DLD1 (cell line): Measurements from ENCODE around the gene ZNF644.
"Not testable (repeated sequence)": the region's sequence is repeated elsewhere in the genome, so short reads cannot be mapped to it uniquely, and the experiment has no call there.

ENCODE experiments used
- in situ Hi-C: cut with HindIII; loops from 2 replicates; pipeline ENCODE4 v1.10.0; 2017; ENCODE audit warnings: low sequenced_read_pairs

ZNF644 gene

DNA sequence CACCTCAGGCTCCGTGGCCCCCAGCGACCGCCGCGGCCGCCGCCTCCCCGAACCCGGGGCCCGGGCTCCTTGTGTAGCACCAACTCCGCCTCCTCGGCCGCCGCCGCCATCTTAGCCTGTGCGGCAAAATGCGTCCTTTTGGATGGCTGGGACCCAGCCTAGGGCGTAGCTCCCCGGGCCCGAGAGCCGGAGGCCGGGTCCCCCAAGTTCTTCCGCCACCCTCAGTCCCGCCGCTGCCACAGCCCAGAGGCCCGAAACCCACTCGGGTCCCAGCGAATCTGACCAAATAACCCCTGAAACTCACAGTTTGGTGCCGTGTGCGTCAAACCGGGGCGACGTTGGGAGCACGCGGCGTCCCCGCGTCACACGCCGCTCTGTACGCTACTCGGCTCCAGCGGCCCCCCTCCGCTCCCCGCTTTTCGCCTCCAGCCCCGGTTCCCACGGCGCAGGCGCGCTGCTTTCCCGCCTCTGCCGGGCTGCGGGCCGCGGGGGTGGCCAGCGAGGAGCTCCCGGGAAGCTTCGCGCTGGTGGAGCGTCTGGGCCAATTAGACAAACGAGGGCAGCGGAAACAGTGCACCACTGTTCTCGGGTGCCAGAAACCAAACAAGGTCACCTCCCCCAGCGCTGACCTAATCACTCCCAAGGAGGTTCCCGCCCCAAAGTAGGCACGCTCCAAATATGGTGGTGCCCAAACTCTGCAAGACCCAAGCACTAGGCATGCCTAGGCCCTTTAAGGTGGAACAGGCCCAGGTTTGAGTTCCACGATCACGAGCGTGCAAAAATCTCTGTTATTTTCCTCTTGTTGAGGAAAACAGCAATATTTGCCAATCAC lies at the start of gene ZNF644:
Gene ZNF644 (minus strand): TSS at position 350 of the 832 bp plus-strand sequence. CDS start 39,682 bp downstream, outside the sequence.
- in situ Hi-C loops: no loop called here

DNA sequence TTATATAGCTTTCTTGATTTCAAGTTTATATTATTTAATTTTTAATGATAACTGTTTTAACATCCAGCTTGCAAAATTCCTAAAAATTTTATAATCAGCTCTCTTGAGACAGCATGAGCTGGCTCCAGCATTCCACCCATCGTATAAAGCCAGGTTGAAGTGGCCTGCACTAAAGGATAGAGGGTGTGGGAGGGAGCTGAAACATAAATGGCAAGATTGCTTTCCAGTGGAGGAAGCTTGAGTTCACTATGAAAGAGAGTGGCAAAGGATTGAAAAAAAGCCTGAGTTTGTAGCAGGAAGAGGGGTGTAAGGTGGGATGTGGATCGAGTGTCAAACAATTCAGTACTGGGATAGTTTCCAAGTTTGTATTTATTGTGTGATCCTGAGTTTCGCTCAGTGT lies 48.5 kb upstream of the ZNF644 start:
- in situ Hi-C loops: no loop called here

GRCh38 chr1:91066538-91066937 lies 44.7 kb upstream of the ZNF644 start:
- in situ Hi-C loops: no loop called here

DNA sequence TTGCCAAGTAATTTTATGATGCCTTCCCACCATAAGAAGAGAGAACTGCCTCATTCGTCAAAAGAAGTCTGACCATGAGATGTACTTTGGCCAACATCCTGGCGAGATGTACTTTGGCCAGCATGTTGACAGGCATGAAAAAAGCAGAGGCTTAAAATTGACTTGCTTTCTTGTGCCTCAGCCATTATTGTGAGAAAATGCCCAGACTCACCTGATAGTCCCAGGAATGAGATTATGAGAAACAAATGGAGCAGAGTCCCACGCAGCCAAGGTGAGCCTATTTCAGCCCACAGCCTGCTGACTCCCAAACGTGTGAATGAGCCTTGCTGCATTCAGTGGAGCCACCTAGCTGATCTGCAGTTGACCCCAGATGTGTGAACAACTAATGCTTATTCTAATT lies 43.5 kb upstream of the ZNF644 start:
- in situ Hi-C loops: no loop called here

- in situ Hi-C loops: not testable (repeated sequence)
Measured at GRCh38 chr1:91063403-91063802, 41.6 kb upstream of the ZNF644 start.

- in situ Hi-C loops: no loop called here
Measured at GRCh38 chr1:91059157-91059556, 37.3 kb upstream of the ZNF644 start.

DNA sequence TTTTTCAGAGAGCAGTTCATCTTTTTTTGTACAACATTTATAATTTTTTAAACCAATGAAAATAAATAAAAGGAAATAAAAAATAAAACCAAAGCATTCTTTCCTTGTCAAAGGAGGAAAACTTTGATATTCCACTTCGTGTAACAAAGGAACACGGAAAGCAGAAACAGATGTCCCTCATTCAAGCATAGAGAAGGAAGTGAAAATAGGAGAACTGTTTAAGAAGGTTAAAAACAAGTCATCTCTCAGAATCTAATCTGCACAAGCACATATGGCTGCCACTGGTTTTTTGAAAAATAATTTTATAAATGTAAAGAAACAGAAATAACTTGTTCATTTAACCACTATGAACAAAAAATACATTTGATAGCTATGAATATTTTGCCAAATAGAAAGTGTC lies 35.9 kb upstream of the ZNF644 start:
- in situ Hi-C loops: no loop called here

- in situ Hi-C loops: no loop called here
Measured at GRCh38 chr1:91054780-91055481, 33.1 kb upstream of the ZNF644 start.

DNA sequence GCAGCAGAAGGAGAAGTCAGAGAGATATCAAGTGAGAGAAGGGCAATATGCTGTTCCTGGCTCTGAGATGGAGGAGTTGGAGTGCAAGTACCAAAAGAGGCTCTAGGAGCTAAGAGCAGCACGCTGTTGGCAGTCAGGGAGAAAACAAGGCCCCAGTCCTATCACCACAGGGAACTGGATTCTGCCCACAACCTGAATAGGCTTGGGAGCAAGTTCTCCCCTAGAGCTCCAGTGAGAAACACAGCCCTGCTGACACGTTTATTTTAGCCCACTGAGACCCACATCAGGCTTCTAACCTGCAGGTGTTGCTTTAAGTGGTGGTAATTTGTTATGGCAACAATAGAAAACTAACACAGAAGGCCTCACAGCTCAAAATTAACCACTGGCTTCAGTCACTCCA lies 31.8 kb upstream of the ZNF644 start:
- in situ Hi-C loops: no loop called here

DNA sequence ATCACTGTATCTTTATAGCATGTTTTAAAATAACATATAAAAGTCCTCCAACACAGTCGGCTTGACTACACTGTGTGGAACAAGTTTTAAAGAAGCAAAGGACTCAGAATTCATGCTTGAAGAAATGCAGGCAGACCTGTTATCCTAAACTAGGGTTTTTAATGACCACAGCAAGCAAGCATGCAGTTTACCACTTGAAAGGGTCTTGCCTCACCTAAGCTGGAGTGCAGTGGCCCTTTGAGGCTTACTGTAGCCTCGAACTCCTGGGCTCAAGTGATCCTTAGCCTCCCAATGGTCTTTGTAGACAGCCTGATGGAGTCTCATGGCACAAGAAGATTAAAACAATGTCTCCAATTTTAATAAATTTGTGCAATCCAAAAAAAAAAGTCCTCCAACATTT lies 27.7 kb upstream of the ZNF644 start:
- in situ Hi-C loops: not testable (repeated sequence)

- in situ Hi-C loops: no loop called here
Measured at GRCh38 chr1:91046766-91047165, 24.9 kb upstream of the ZNF644 start.

- in situ Hi-C loops: no loop called here
Measured at GRCh38 chr1:91045284-91045683, 23.4 kb upstream of the ZNF644 start.

GRCh38 chr1:91044776-91045175 lies 22.9 kb upstream of the ZNF644 start:
- in situ Hi-C loops: not testable (repeated sequence)

DNA sequence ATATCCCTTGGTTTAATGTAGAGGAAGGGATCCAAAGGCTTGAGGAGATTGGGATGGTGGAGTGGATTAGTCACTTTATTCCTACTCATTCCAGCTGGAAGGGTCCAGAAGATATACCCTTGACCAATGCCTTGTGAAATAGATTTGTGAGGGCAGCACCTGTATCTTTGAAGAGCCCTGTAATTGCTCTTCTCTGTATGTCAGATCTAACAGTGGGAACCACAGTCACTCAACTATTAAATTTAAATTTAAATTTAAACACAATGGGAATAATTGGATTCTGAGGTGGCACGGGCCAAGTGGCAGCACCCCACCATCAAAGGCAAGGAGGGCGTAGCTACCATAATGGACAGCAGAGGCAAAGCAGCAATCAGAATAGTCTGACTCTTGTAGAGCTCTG lies 20.5 kb upstream of the ZNF644 start:
- in situ Hi-C loops: not testable (repeated sequence)

- in situ Hi-C loops: loop anchor here (5.0 kb wide), 1 partner anchor 54 kb away; no protein-coding TSS in a partner anchor
Measured at GRCh38 chr1:91038582-91038981, 16.7 kb upstream of the ZNF644 start.

DNA sequence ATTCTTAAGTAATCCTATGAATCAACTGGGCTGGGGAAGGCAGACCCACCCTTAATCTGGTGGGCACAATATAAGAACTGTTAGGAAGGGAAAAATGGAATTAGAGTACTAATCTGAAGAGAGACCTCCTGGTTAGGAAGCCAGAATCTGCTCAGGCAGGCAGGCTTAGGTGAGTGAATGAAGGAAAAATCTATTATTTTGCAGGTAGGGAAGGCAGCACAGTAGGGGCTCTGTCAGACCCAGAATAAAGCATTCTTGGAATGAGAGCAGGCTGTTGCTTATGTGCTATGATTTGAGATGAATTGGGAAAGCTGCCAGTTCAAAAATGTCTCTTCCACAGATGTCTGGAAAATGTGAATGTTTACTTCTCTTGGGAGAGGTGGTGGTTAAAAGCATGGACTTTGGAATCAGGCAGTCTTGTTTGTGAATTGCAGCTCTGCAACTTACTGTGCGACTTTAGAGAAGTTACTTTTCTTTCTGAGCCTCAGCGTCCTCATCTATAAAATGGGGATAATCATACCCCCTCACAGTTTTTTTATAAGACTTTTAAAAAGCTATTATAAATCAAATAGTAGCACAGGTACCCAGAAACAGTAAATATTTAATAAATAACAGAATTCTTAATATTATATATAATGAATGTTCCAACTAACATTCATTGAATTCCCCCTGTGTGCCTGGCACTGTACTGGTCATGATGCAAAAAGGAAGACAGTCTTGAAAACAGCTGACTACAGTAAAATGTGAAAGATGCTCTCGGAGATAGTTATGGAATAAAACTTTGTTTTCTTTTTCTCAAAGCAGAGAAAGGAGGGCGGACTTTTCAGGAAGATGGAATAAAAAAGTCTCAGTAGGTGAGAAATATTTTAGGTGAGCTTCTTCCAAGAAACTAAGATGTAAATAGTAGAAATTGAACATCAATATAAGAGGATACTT lies 15.3 kb upstream of the ZNF644 start:
- in situ Hi-C loops: loop anchor here (5.0 kb wide), 1 partner anchor 55 kb away; no protein-coding TSS in a partner anchor

- in situ Hi-C loops: no loop called here
Measured at GRCh38 chr1:91032349-91032748, 10.5 kb upstream of the ZNF644 start.

- in situ Hi-C loops: no loop called here
Measured at GRCh38 chr1:91031081-91031480, 9.2 kb upstream of the ZNF644 start.

DNA sequence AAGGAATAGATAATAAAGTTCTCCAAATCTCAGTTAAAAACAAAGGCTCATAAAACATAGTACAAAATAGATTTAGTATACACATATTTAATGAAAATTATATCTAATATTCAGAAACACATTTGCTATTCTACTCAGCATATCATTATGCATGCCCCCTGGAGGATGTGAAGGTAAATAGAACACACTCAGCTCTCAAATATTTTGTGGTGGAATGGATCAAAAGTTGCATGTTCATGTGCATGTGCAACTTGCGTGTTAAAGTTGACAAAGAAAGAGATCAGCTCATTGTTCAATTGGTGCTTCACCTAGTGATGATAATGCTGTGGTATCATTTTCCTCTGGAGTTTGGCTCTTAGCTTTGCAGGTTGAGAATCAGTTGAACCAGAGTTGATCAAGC lies 4.9 kb upstream of the ZNF644 start:
- in situ Hi-C loops: no loop called here

DNA sequence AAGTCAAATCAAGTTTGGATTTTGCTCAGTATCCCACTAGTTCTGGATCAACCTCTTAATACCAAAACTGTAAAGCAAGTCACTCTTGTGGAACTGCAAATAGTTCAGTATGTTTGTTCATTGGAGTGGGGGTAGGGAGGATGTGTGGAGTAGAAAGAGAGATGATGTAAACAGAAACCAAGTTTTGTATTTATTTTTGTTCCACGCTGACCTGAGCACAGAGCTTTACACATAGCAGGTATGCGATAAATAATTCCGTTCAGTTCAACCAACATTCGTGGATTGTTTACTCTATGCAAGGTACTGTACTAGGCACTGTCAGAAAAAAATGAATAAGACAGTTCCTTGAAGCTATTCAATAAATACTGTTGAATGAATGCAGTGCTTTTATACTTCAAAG lies 4.5 kb upstream of the ZNF644 start:
- in situ Hi-C loops: no loop called here

DNA sequence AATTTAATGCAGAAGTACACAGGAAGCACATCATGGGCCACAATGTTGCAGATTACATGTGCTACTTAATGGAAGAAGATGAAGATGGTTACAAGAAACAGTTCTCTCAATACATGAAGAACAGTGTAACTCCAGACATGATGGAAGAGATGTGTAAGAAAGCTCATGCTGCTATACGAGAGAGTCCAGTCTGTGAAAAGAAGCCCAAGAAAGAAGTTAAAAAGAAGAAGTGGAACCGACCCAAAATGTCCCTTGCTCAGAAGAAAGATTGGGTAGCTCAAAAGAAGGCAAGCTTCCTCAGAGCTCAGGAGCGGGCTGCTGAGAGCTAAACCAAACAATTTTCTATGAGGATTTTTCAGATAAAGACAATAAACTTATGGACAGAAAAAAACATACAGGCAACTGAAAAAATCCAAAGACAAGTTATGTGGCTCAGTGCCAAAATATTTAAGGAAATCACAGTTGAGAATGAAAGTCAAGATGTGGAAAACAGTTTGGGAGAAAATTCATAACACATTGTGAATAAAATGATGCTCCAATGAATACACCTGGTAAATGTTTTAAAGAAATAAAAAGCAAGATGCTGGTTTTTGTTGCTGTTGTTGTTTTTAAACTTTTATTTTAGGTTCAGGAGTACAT lies 2.8 kb upstream of the ZNF644 start:
- in situ Hi-C loops: no loop called here
